ENCODE data around the gene DEXI.

DEXI gene

DNA sequence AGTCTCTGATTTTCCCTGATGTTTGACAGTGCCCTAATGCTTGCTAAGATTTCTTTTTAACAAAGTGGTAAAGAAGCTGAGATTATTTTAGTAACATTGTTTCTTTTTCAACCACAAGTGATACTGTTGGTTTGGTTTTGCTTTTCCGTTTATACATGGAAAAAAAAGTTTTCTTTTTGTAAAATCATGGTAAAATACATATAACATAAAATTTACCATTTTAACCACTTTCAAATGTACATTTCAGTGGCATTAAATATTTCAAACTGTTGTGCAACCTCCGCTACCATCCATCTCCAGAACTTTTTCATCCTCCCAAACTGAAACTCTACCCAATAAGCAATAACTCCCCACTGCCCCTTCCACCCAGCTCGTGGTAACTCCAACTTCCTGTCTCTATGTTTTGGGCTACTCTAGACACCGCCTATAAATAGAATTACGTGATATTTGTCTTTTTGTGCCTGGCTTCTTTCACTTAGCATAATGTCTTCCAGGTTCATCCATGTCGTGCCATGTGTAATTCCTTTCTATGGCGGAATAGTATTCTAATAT lies 60.7 kb downstream of the DEXI start (continued):
- TF ChIP-seq ZNF132 (tag by site-specific recombination; IDR thresholded peaks at IDR 0.05; ENCODE audit: borderline replicate concordance) (no peak), ZNF211 (tag by site-specific recombination; IDR thresholded peaks at IDR 0.05; ENCODE audit: low read depth) (no peak), ZBTB21 (tag by site-specific recombination; IDR thresholded peaks at IDR 0.05) (no peak), ZNF140 (tag by site-specific recombination; IDR thresholded peaks at IDR 0.05) (no peak), TRIM28 (IDR thresholded peaks at IDR 0.05; ENCODE audit: borderline replicate concordance, low read length) (no peak), ZNF366 (tag by site-specific recombination; conservative IDR thresholded peaks at IDR 0.05) (no peak), ZNF624 (tag by site-specific recombination; IDR thresholded peaks at IDR 0.05) (no peak)

DNA sequence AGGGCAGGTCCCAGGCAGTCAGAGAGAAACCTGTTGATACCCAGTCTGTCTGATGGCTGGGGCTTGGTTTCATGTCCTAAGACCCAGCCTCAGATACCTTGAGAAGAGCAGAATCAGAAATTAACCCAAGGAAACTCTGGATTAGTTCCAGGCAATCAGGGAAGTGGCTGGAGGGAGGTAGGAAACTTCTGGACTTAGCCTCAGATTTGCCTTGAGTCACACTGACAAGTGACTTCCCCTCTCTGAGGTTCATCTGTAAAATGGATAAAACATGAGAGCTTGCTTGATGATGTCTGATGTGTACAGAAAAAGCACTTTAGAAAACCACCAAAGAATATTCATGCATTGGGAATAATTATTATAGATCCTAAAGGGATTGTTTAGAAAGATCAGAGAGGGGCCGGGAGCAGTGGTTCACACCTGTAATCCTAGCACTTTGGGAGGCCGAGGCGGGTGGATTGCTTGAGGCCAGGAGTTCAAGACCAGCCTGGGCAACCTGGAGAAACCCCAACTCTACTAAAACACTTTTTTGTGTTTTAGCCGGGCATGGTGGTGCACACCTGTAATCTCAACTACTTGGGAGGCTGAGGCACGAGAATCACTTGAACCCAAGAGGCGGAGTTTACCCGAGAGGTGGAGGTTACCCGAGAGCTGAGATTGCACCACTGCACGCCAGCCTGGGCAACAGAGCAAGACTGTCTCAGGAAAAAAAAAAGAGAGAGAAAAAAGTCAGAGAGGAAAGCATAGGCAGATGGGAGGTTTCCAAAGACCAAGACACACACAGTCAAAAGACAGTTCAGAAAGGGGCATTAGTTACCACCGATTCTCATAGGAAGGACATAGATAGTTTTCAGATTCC lies 61.4 kb downstream of the DEXI start:
- Histone ChIP-seq H3K4me3 (ENCODE audit: low read depth, low read length) (no peak overlapping the region), H3K36me3 (ENCODE audit: control insufficient read depth in 2 of 2, insufficient read depth in 1 of 2, low read length in 2 of 2) (no peaks in the 10 kb centered on the region), H3K4me1 (ENCODE audit: control insufficient read depth, insufficient read depth, low read length) (no peaks in the 10 kb centered on the region), H3K9me3 (ENCODE audit: control insufficient read depth, insufficient read depth, low read depth, low read length) (no peaks in the 10 kb centered on the region), H3K27ac (ENCODE audit: extremely low read depth, low read depth, low read length) (no peak overlapping the region)
- ChIA-PET CTCF (interaction anchor here (1.1 kb wide), 1 partner anchor 38 kb away, joined by 3 read pairs; no protein-coding TSS in a partner anchor), POLR2A (no interaction called here)
- no peak for TF ChIP-seq TSHZ1 (tag by site-specific recombination; IDR thresholded peaks at IDR 0.05; ENCODE audit: borderline replicate concordance)
- TF ChIP-seq SCRT2 (tag by site-specific recombination; IDR thresholded peaks at IDR 0.05): 0 out of 2 replicates have a peak, but pooled peaks have one; percentile 36
- no peak for TF ChIP-seq ZNF423 (tag by site-specific recombination; IDR thresholded peaks at IDR 0.05)
- TF ChIP-seq ZNF223 (tag by site-specific recombination; IDR thresholded peaks at IDR 0.05): no peak

GRCh38 chr16:10879681-10880589 lies 62.3 kb downstream of the DEXI start:
- no peak overlapping the region for H3K4me3 ChIP-seq (ENCODE audit: low read depth, low read length)
- no peak overlapping the region for H3K27ac ChIP-seq (ENCODE audit: extremely low read depth, low read depth, low read length)
- H3K9me3 ChIP-seq (ENCODE audit: control insufficient read depth, insufficient read depth, low read depth, low read length): no peaks in the 10 kb centered on the region
- H3K36me3 ChIP-seq (ENCODE audit: control insufficient read depth in 2 of 2, insufficient read depth in 1 of 2, low read length in 2 of 2): no peaks in the 10 kb centered on the region
- ChIA-PET POLR2A (no interaction called here), CTCF (no interaction called here)
- no peaks in the 10 kb centered on the region for H3K4me1 ChIP-seq (ENCODE audit: control insufficient read depth, insufficient read depth, low read length)
- no peak for TF ChIP-seq ZNF488 (tag by site-specific recombination; IDR thresholded peaks at IDR 0.05)
- no peak for TF ChIP-seq KLF9 (tag by site-specific recombination; IDR thresholded peaks at IDR 0.05; ENCODE audit: low read depth)
- no peak for TF ChIP-seq ZNF16 (tag by site-specific recombination; IDR thresholded peaks at IDR 0.05; ENCODE audit: low read depth)
- TF ChIP-seq, protein P1, sequence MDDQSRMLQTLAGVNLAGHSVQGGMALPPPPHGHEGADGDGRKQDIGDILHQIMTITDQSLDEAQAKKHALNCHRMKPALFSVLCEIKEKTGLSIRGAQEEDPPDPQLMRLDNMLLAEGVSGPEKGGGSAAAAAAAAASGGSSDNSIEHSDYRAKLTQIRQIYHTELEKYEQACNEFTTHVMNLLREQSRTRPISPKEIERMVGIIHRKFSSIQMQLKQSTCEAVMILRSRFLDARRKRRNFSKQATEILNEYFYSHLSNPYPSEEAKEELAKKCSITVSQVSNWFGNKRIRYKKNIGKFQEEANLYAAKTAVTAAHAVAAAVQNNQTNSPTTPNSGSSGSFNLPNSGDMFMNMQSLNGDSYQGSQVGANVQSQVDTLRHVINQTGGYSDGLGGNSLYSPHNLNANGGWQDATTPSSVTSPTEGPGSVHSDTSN (CRISPR knock-in tag; IDR thresholded peaks at IDR 0.05): no peak
- TF ChIP-seq, protein P2, sequence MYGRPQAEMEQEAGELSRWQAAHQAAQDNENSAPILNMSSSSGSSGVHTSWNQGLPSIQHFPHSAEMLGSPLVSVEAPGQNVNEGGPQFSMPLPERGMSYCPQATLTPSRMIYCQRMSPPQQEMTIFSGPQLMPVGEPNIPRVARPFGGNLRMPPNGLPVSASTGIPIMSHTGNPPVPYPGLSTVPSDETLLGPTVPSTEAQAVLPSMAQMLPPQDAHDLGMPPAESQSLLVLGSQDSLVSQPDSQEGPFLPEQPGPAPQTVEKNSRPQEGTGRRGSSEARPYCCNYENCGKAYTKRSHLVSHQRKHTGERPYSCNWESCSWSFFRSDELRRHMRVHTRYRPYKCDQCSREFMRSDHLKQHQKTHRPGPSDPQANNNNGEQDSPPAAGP (tag by site-specific recombination; IDR thresholded peaks at IDR 0.05): no peak
- TF ChIP-seq ZNF24 (tag by site-specific recombination; IDR thresholded peaks at IDR 0.05): no peak
- TF ChIP-seq ZNF670 (tag by site-specific recombination; IDR thresholded peaks at IDR 0.05; ENCODE audit: low read depth): no peak
- TF ChIP-seq ZNF530 (tag by site-specific recombination; IDR thresholded peaks at IDR 0.05; ENCODE audit: low read depth): no peak
- no peak for TF ChIP-seq ZBTB21 (tag by site-specific recombination; IDR thresholded peaks at IDR 0.05)
- TF ChIP-seq ZNF146 (tag by site-specific recombination; IDR thresholded peaks at IDR 0.05): no peak
- TF ChIP-seq ZNF341 (tag by site-specific recombination; IDR thresholded peaks at IDR 0.05; ENCODE audit: low read depth): no peak
- TF ChIP-seq ZNF610 (tag by site-specific recombination; IDR thresholded peaks at IDR 0.05; ENCODE audit: borderline replicate concordance): no peak
- no peak for TF ChIP-seq ZNF513 (tag by site-specific recombination; IDR thresholded peaks at IDR 0.05)

Data from HEK293 (cell line).